GM21515 (cell line): ENCODE measurements around the gene LBHD1.
"Not testable (repeated sequence)": the region's sequence is repeated elsewhere in the genome, so short reads cannot be mapped to it uniquely, and the experiment has no call there.

Source experiments
- ATAC-seq: cut with Tn5 transposase; IDR thresholded peaks from one replicate; pipeline ENCODE4 v1.9.1; 2021; ENCODE audit not compliant: unreplicated experiment

LBHD1 gene

GRCh38 chr11:62665075-62665598 is 6.9 kb downstream of the LBHD1 start, which contains the start of the genes C11orf98 and CSKMT:
Gene C11orf98 (minus strand): TSS chr11:62665210. CDS start chr11:62665169, 41 bp downstream.
Gene CSKMT (plus strand): TSS chr11:62665312. CDS start chr11:62665880, 568 bp downstream.
- ATAC-seq, result peak; percentile 67

GRCh38 chr11:62664405-62665074 is 7.5 kb downstream of the LBHD1 start:
- ATAC-seq, result peak; percentile 27

- ATAC-seq, result no peak
These were observed 15.2 kb downstream of the LBHD1 start for GRCh38 chr11:62656796-62657429.

GRCh38 chr11:62654297-62654696 is 17.8 kb downstream of the LBHD1 start:
- ATAC-seq, result no peak

- no peak for ATAC-seq
These were observed 19.7 kb downstream of the LBHD1 start for GRCh38 chr11:62652161-62653006.

GRCh38 chr11:62650283-62650682 is 21.8 kb downstream of the LBHD1 start:
- not testable (repeated sequence) for ATAC-seq

- ATAC-seq, result no peak
These were observed 22.6 kb downstream of the LBHD1 start for GRCh38 chr11:62649486-62649885.

- no peak for ATAC-seq
These were observed 23.1 kb downstream of the LBHD1 start for GRCh38 chr11:62648967-62649364.

- ATAC-seq, result no peak
These were observed 23.7 kb downstream of the LBHD1 start for GRCh38 chr11:62648185-62648966.

GRCh38 chr11:62647609-62648005 is 24.5 kb downstream of the LBHD1 start:
- ATAC-seq, result no peak

GRCh38 chr11:62646825-62647608 is 25.1 kb downstream of the LBHD1 start:
- ATAC-seq, result no peak

GRCh38 chr11:62645946-62646824 is 25.9 kb downstream of the LBHD1 start, which contains the start of gene GANAB:
Gene GANAB (minus strand): TSS chr11:62646613. CDS start chr11:62646599, 14 bp downstream.
- ATAC-seq, result peak; percentile 78

GRCh38 chr11:62645671-62645945 is 26.5 kb downstream of the LBHD1 start:
- ATAC-seq, result no peak

GRCh38 chr11:62644220-62644619 is 27.8 kb downstream of the LBHD1 start:
- no peak for ATAC-seq

- no peak for ATAC-seq
These were observed 39.6 kb downstream of the LBHD1 start for GRCh38 chr11:62632492-62632891.

- ATAC-seq, result no peak
These were observed 44.4 kb downstream of the LBHD1 start for GRCh38 chr11:62627713-62628112.

GRCh38 chr11:62622476-62623089 is 49.5 kb downstream of the LBHD1 start:
- ATAC-seq, result no peak
